Measurements from ENCODE around the gene SFN.
"Not testable (repeated sequence)": the region's sequence is repeated elsewhere in the genome, so short reads cannot be mapped to it uniquely, and the experiment has no call there.

Gene SFN

GRCh38 chr1:26831546-26832248, 31.3 kb upstream of the SFN start:
- ATAC-seq (replicated peaks) (no peak), DNase-seq (no peak)
- H3K27me3 Mint-ChIP-seq, result no peaks in the 10 kb centered on the region
- H3K36me3 Mint-ChIP-seq, result peaks cover 60 to 71% of the 10 kb centered on the region in 2 donors
- peak overlapping the region; percentile 56 for H3K27ac Mint-ChIP-seq
- H3K4me1 Mint-ChIP-seq, result peaks cover 55 to 70% of the 10 kb centered on the region in 2 donors
- no peaks in the 10 kb centered on the region for H3K9me3 Mint-ChIP-seq
- H3K4me3 Mint-ChIP-seq, result no peak overlapping the region

- H3K4me1 Mint-ChIP-seq, result peaks cover 53 to 67% of the 10 kb centered on the region in 2 donors
- no peak for ATAC-seq (replicated peaks)
- H3K36me3 Mint-ChIP-seq, result peaks cover 58 to 68% of the 10 kb centered on the region in 2 donors
Measured at GRCh38 chr1:26832249-26832960, 30.5 kb upstream of the SFN start.

GRCh38 chr1:26833432-26834405, 29.2 kb upstream of the SFN start:
- peak; percentile 76 for DNase-seq
- Mint-ChIP-seq H3K27me3 (no peaks in the 10 kb centered on the region), H3K36me3 (peaks cover 65 to 68% of the 10 kb centered on the region in 2 donors), H3K9me3 (no peaks in the 10 kb centered on the region), H3K4me1 (peaks cover 49 to 56% of the 10 kb centered on the region in 2 donors), H3K27ac (peak overlapping the region; percentile 97), H3K4me3 (peak overlapping the region; percentile 68 to 70)
- peak; percentile 91 to 94 for ATAC-seq (replicated peaks)

More at GRCh38 chr1:26832249-26832960, 30.5 kb upstream of the SFN start:
- Mint-ChIP-seq H3K4me3 (no peak overlapping the region), H3K27me3 (no peaks in the 10 kb centered on the region), H3K9me3 (no peaks in the 10 kb centered on the region), H3K27ac (peak overlapping the region; percentile 56)
- no peak for DNase-seq

GRCh38 chr1:26837665-26838064, 25.3 kb upstream of the SFN start:
- DNase-seq; H3K4me3 Mint-ChIP-seq; H3K27ac Mint-ChIP-seq; ATAC-seq (replicated peaks); H3K9me3 Mint-ChIP-seq; H3K27me3 Mint-ChIP-seq: not testable (repeated sequence)
- Mint-ChIP-seq H3K36me3 (peaks cover 53 to 61% of the 10 kb centered on the region in 2 donors), H3K4me1 (peaks cover 28 to 34% of the 10 kb centered on the region in 2 donors)

GRCh38 chr1:26838474-26839338, 24.2 kb upstream of the SFN start:
- Mint-ChIP-seq H3K27ac (peak overlapping the region; percentile 84), H3K27me3 (no peaks in the 10 kb centered on the region), H3K36me3 (peaks cover 51% of the 10 kb centered on the region in 2 donors), H3K9me3 (no peaks in the 10 kb centered on the region), H3K4me3 (peak overlapping the region in 1 of 2 donors; percentile 32), H3K4me1 (peaks cover 21 to 24% of the 10 kb centered on the region in 2 donors)
- DNase-seq (peak; percentile 66), ATAC-seq (replicated peaks) (peak; percentile 97 to 99)

DNA sequence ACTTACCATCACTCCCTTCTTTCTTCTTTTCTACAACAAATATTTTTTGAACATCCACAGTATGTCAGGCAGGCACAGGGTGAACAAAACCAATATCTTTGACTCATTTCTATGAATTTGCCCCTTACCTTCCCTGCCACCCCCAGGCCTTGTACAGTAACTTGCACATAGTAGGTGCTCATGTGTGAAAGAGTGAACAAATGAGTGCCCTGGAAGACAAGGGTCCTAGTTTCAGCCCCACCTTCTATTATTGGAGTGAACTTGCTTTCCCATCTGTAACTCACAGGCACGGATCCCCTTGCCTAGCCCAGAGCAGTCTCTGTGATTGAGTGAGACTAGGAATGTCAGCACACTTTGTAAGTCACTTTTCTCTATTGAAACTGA, 23.6 kb upstream of the SFN start:
- peaks cover 46 to 49% of the 10 kb centered on the region in 2 donors for H3K36me3 Mint-ChIP-seq
- H3K27me3 Mint-ChIP-seq, result no peaks in the 10 kb centered on the region
- H3K27ac Mint-ChIP-seq, result peak overlapping the region; percentile 84
- peaks cover 14 to 17% of the 10 kb centered on the region in 2 donors for H3K4me1 Mint-ChIP-seq
- peak overlapping the region in 1 of 2 donors; percentile 32 for H3K4me3 Mint-ChIP-seq
- H3K9me3 Mint-ChIP-seq, result no peaks in the 10 kb centered on the region
- no peak for DNase-seq
- ATAC-seq (replicated peaks), result peak; percentile 17 to 25

GRCh38 chr1:26839779-26840178, 23.2 kb upstream of the SFN start:
- Mint-ChIP-seq H3K4me3 (no peak overlapping the region), H3K9me3 (no peaks in the 10 kb centered on the region), H3K4me1 (peaks cover 13% of the 10 kb centered on the region in 2 donors), H3K27me3 (no peaks in the 10 kb centered on the region), H3K36me3 (peaks cover 44 to 45% of the 10 kb centered on the region in 2 donors), H3K27ac (peak overlapping the region; percentile 84)
- DNase-seq (no peak), ATAC-seq (replicated peaks) (no peak)

DNA sequence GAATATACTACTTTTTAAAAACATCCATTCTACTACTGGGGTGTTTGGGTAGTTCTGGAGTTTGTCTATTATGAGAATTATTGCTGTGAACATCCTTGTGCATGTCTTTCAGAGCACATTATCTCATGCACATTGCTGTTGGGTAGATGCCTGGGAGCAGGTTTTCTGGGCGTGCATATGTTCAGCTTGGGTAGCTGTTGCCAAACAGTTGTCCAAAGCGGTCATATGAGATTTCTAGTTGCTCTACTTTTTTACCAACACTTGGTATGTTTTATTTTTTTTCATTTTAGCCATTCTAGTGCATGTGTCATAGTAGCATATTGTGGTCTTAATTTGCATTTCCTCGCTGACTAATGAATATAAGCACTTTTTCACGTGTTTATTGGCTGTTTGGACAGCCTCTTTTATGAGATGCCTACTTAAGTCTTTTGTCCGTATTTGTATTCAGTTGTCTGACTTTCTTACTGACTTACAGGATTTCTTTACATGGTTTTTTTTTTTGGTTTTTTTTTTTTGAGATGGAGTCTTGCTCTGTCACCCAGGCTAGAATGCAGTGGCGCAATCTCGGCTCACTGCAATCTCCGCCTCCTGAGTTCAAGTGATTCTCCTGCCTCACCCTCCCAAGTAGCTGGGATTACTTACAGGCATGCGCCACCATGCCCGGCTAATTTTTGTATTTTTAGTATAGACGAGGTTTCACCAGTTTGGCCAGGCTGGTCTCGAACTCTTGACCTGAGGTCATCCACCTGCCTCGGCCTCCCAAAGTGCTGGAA, 18.3 kb upstream of the SFN start:
- no peak overlapping the region for H3K27ac Mint-ChIP-seq
- ATAC-seq (replicated peaks), result no peak

GRCh38 chr1:26847826-26848225, 15.1 kb upstream of the SFN start:
- H3K36me3 Mint-ChIP-seq, result peaks cover 50 to 63% of the 10 kb centered on the region in 2 donors
- not testable (repeated sequence) for H3K27ac Mint-ChIP-seq; ATAC-seq (replicated peaks); DNase-seq; H3K9me3 Mint-ChIP-seq; H3K4me3 Mint-ChIP-seq; H3K27me3 Mint-ChIP-seq; H3K4me1 Mint-ChIP-seq

More for the DNA sequence above, 18.3 kb upstream of the SFN start:
- Mint-ChIP-seq H3K36me3 (peaks cover 36 to 47% of the 10 kb centered on the region in 2 donors), H3K27me3 (no peaks in the 10 kb centered on the region), H3K9me3 (no peaks in the 10 kb centered on the region), H3K4me3 (no peak overlapping the region), H3K4me1 (peaks cover 0 to 2% of the 10 kb centered on the region in 2 donors)
- DNase-seq, result no peak

DNA sequence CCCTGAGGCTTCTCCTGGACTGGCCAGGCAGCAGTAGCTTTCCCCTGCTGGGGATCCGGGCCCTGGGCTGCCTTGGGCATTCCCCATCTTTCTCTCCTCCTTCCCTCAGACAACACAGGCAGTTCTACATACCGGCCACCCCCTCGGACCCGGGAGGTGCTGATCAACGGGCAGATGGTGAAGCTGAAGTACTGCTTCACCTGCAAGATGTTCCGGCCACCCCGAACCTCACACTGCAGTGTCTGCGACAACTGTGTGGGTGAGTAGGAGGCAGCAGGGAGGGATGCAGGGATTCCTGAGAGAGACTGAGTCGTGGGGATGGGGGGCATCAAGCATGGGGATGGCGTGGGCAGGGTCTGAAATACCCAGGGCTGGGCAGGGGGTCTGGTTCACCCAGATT, 14.4 kb upstream of the SFN start:
- Mint-ChIP-seq H3K4me1 (peaks cover 0 to 2% of the 10 kb centered on the region in 2 donors), H3K4me3 (no peak overlapping the region), H3K9me3 (no peaks in the 10 kb centered on the region), H3K36me3 (peaks cover 53 to 67% of the 10 kb centered on the region in 2 donors), H3K27me3 (no peaks in the 10 kb centered on the region), H3K27ac (peak overlapping the region; percentile 51)
- DNase-seq, result no peak
- no peak for ATAC-seq (replicated peaks)

- DNase-seq (no peak), ATAC-seq (replicated peaks) (no peak)
- Mint-ChIP-seq H3K27me3 (no peaks in the 10 kb centered on the region), H3K9me3 (no peaks in the 10 kb centered on the region), H3K4me3 (no peak overlapping the region), H3K36me3 (peaks cover 52 to 72% of the 10 kb centered on the region in 2 donors), H3K27ac (peak overlapping the region; percentile 37), H3K4me1 (peaks cover 0 to 4% of the 10 kb centered on the region in 2 donors)
Measured at GRCh38 chr1:26848941-26849774, 13.8 kb upstream of the SFN start.

GRCh38 chr1:26851106-26851684, 11.8 kb upstream of the SFN start:
- Mint-ChIP-seq H3K4me3 (no peak overlapping the region), H3K36me3 (peaks cover 66 to 76% of the 10 kb centered on the region in 2 donors), H3K27ac (no peak overlapping the region), H3K27me3 (no peaks in the 10 kb centered on the region), H3K9me3 (no peaks in the 10 kb centered on the region), H3K4me1 (peaks cover 0 to 4% of the 10 kb centered on the region in 2 donors)
- DNase-seq, result no peak
- ATAC-seq (replicated peaks), result peak in 1 of 2 donors; percentile 34

All from stimulated activated naive B cell treated with anti-CD40 and anti-IgM and Interleukin-4, amounts not matched to agents 10 μg/mL and 1 μg/mL and 100 μg/mL, for 72 hours (primary cell).